GM18502 (cell line): ENCODE data around the gene INA.
A peak's percentile ranks its signal among the peaks of the same experiment; 100 is the strongest.
"Not testable (repeated sequence)": the region's sequence is repeated elsewhere in the genome, so short reads cannot be mapped to it uniquely, and the experiment has no call there.

ENCODE experiments used
- ATAC-seq: cut with Tn5 transposase; IDR thresholded peaks from one replicate; pipeline ENCODE4 v1.9.1; 2021; ENCODE audit warnings: mild to moderate bottlenecking; ENCODE audit not compliant: unreplicated experiment, poor library complexity

The INA gene

GRCh38 chr10:103276896-103277712 lies at the start of gene INA:
Gene INA (plus strand): TSS chr10:103277138. CDS start chr10:103277212, 74 bp downstream.
- peak; percentile 49 for ATAC-seq

- no peak for ATAC-seq
These were observed 49.5 kb upstream of the INA start for GRCh38 chr10:103227416-103227815.

- no peak for ATAC-seq
These were observed 45.8 kb upstream of the INA start for GRCh38 chr10:103231047-103231551.

GRCh38 chr10:103232131-103232673 lies 44.7 kb upstream of the INA start:
- ATAC-seq, result no peak

- ATAC-seq, result no peak
These were observed 44.0 kb upstream of the INA start for GRCh38 chr10:103232772-103233488.

- ATAC-seq, result no peak
These were observed 41.2 kb upstream of the INA start for GRCh38 chr10:103235775-103236174.

- ATAC-seq, result no peak
These were observed 38.3 kb upstream of the INA start for GRCh38 chr10:103238506-103239252.

GRCh38 chr10:103241262-103242011 lies 35.5 kb upstream of the INA start:
- no peak for ATAC-seq

- no peak for ATAC-seq
These were observed 32.2 kb upstream of the INA start for GRCh38 chr10:103244666-103245271.

GRCh38 chr10:103245587-103245986 lies 31.4 kb upstream of the INA start, which contains the start of gene RPEL1:
Gene RPEL1 (plus strand): TSS chr10:103245887. CDS start chr10:103245997, 110 bp downstream.
- not testable (repeated sequence) for ATAC-seq

GRCh38 chr10:103246324-103246723 lies 30.6 kb upstream of the INA start:
- ATAC-seq, result no peak

- no peak for ATAC-seq
These were observed 22.8 kb upstream of the INA start for GRCh38 chr10:103254113-103254512.

- ATAC-seq, result no peak
These were observed 22.2 kb upstream of the INA start for GRCh38 chr10:103254538-103255325.

GRCh38 chr10:103256613-103257012 lies 20.3 kb upstream of the INA start:
- ATAC-seq, result no peak

- no peak for ATAC-seq
These were observed 19.1 kb upstream of the INA start for GRCh38 chr10:103257812-103258211.

GRCh38 chr10:103258928-103259327 lies 18.0 kb upstream of the INA start:
- not testable (repeated sequence) for ATAC-seq

- ATAC-seq, result no peak
These were observed 16.9 kb upstream of the INA start for GRCh38 chr10:103259989-103260388.

GRCh38 chr10:103262229-103262628 lies 14.7 kb upstream of the INA start:
- no peak for ATAC-seq
